ENCODE measurements around the gene TNK2.
"Not testable (repeated sequence)": the region's sequence is repeated elsewhere in the genome, so short reads cannot be mapped to it uniquely, and the experiment has no call there.

Gene TNK2

GRCh38 chr3:195821403-195822130, 86.8 kb downstream of the TNK2 start:
- DNase-seq (ENCODE audit: low read depth in 3 of 3): no peak

GRCh38 chr3:195820901-195821300, 87.5 kb downstream of the TNK2 start:
- DNase-seq (ENCODE audit: low read depth in 3 of 3): no peak

GRCh38 chr3:195820186-195820585, 88.2 kb downstream of the TNK2 start:
- DNase-seq (ENCODE audit: low read depth in 3 of 3): no peak

- DNase-seq (ENCODE audit: low read depth in 3 of 3): no peak
Measured at GRCh38 chr3:195818301-195818700, 90.0 kb downstream of the TNK2 start.

- no peak for DNase-seq (ENCODE audit: low read depth in 3 of 3)
Measured at GRCh38 chr3:195817578-195818135, 90.7 kb downstream of the TNK2 start.

GRCh38 chr3:195816276-195816913, 92.0 kb downstream of the TNK2 start:
- not testable (repeated sequence) for DNase-seq (ENCODE audit: low read depth in 3 of 3)

GRCh38 chr3:195815169-195815771, 93.1 kb downstream of the TNK2 start:
- no peak for DNase-seq (ENCODE audit: low read depth in 3 of 3)

- no peak for DNase-seq (ENCODE audit: low read depth in 3 of 3)
Measured at GRCh38 chr3:195813916-195814640, 94.3 kb downstream of the TNK2 start.

Data from stimulated activated CD4-positive, alpha-beta T cell treated with anti-CD3 and anti-CD28 coated beads, TNF-alpha, amount 100 ng/mL, for 4 hours (primary cell).